HL-60/S4 (cell line): ENCODE data around the gene BSDC1.
"Not testable (repeated sequence)": the region's sequence is repeated elsewhere in the genome, so short reads cannot be mapped to it uniquely, and the experiment has no call there.

Experiments used
- in situ Hi-C: fragments of 300-500 bp; cut with MboI; formaldehyde crosslinking; loops from 2 replicates; pipeline ENCODE4 v1.14.3; 2022; ENCODE audit warnings: low sequenced_read_pairs

Gene BSDC1

DNA sequence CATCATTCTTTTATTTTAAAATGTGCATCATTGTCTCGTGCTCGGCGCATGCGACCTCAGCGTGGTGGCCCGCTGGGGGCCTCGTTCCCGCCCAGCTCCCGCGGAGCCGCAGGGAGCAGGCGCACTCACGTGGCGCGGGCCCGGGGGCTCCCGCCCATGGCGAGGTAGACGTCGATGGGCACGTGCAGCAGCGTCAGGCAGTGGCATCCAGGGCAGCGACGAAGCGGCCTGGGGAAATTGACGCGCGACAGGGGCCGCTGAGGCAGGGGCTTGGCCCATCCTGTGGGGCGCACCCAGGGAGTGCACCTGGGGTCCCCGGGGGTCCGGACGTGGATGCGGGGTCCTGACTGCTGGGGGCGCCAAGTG lies 33.0 kb downstream of the BSDC1 start:
- in situ Hi-C loops: no loop called here

DNA sequence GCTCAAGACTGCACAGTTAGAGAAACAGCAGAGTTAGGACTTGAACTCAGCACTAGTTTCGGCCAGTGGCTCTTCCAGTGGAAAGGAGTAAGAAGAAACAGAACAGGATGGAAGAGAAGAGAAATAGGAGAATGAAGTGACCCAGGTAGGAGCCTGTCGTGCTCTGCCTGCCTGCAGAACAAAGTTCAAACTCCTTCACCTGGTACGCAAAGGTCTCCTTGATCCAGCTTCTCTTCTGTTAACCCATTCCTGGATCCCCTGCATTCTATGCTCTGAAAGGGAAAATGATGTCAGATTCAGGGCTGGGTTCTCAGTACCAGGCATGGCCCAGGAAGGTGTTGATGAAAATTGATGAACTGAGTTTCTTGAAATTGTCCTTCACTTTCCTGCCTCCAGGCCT lies 35.8 kb downstream of the BSDC1 start:
- in situ Hi-C loops: no loop called here

DNA sequence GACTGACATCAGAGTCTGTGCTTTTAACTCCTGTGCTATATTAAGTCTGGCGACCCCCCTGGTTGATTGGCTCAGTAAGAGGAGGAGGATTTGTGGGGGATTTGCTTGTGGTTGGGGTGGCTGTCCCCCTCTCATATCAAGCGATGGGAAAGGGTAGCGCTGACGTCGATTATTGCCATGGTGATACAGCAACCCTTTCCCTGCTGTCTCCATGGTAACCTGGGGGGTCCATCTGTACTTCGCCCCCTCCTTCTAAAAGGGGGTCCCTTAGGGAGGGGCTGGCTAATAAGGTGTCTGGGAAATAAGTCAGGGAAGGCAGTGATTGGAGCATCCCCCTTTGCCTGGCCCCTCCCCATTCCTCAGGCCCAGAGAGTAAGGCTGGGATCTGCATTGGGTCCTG lies 36.6 kb downstream of the BSDC1 start:
- in situ Hi-C loops: no loop called here

DNA sequence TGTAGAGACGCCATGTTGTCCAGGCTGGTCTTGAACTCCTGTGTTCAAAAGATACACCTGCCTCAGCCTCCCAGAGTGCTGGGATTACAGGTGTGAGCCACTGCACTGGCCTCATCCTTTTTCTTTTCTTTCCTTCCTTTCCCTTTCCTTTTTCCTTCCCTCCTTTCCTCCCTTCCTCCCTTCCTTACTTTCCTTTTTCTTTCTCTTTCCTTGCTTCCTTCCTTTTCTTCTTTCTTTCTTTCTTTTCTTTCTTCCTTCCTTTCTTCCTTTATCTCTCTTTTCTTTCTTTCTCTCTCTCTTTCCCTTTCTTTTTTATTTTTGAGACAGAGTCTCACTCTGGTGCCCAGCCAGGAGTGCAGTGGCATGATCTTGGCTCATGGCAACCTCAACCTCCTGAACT lies 37.8 kb downstream of the BSDC1 start:
- in situ Hi-C loops: no loop called here

DNA sequence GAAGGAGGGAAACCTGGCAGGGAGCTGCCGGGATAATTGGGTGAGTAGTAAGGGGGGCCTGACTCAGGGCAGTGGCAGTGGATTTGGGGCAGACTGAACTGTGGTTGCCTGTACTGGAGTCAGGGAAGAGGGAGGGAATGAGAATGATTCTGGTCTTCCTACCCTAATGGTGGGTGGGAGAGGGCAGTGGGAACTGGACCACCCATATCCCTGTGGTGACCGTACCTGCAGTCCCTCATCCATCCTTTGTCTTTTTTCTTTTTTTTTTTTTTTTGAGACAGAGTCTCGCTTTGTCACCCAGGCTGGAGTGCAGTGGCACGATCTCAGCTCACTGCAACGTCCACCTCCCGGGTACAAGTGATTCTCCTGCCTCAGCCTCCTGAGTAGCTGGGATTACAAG lies 38.5 kb downstream of the BSDC1 start:
- in situ Hi-C loops: not testable (repeated sequence)

DNA sequence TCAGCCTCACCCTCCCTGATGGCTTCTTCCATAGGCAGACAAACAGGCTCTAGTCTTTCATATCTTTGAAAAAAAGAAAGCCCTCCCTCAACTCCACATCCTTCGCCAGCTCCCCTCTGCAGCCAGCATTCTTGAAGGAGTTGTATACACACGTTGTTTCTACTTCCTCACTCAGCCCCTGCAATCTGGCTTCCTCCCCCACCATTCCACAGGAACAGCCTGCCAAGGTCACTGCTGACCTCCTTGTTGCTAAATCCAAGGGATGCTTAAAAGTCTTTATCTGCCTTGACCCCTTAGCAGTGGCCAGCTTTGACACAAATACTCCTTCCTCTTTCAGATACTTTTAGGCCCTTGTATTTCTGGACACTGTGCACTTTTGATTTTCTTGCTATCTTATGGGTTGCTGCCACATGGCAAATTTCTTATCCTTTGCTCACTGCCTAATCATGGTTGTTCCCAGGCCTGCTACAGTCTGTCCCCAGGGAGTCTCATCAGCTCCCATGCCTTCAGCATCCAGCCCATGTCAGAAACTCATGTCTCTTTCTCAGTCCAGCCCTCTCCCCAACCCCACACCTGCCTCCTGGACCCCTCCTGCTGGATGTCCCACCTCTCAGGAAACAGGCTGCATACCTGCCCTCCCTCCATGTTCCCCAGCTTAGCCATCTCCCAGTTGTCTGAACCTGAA lies 40.2 kb downstream of the BSDC1 start:
- in situ Hi-C loops: no loop called here

DNA sequence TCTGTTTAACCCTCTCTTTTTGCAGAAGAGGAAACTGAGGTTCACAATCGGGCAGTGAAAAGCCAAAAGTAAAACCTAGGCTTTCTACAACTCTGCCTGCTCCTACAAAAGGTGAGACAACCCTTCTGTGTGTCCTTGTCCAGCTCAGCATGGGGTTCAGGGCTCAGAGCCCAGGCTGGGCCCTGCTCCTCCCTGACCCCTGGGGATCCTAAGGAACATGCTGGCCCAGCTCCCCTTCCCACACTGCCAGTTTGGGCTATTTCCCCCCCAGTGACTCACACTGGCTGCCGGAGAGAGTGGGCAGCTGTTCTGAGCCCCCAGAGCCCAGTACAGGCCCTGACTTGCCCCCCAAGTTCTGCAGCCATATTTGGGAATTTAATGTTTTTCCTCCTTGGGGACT lies 40.8 kb downstream of the BSDC1 start:
- in situ Hi-C loops: no loop called here

DNA sequence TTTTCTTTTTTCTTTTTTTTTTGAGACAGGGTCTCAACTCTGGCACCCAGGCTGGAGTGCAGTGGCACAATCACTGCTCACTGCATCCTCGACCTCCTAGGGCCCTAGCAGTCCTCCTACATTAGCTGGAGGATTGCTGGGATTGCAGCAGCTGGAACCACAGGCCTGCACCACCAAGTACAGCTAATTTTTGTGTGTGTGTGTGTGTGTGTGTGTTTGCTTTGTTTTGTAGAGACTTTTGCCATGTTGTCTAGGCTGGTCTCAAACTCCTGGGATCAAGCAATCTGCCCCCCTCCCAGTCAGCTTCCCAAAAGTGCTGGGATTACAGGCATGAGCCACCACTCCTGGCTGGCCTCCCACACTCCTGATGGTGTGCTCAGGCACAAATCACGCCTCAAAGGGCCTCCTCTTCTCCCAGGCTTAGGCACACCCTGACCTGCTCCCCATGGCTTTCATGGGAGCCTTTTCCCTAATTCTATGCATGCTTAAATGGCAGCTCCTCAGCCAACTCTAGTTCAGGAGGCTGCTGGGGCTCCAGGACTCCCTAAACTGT lies 41.3 kb downstream of the BSDC1 start:
- in situ Hi-C loops: no loop called here

DNA sequence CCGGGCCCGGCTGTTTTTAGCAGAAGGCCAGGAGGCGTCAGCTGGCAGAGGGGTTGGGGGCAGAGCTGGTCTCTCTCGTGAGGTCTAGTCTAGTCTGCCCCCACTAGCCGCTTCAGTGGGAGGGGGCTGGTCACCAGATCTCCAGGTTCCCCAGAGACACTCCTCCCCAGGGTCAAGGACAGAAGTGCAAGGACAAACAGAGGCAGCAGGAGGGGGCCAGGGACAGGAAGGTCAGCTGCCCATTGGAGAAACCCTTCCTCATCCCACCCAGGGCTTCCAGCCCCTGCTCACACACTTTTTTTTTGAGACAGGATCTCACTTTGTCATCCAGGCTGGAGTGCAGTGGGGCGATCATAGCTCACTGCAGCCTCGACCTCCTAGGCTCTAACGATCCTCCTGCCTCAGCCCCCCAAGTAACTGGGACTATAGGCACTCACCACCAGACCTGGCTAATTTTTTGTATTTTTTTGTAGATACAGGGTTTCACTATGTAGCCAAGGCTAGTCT lies 41.9 kb downstream of the BSDC1 start:
- in situ Hi-C loops: no loop called here

DNA sequence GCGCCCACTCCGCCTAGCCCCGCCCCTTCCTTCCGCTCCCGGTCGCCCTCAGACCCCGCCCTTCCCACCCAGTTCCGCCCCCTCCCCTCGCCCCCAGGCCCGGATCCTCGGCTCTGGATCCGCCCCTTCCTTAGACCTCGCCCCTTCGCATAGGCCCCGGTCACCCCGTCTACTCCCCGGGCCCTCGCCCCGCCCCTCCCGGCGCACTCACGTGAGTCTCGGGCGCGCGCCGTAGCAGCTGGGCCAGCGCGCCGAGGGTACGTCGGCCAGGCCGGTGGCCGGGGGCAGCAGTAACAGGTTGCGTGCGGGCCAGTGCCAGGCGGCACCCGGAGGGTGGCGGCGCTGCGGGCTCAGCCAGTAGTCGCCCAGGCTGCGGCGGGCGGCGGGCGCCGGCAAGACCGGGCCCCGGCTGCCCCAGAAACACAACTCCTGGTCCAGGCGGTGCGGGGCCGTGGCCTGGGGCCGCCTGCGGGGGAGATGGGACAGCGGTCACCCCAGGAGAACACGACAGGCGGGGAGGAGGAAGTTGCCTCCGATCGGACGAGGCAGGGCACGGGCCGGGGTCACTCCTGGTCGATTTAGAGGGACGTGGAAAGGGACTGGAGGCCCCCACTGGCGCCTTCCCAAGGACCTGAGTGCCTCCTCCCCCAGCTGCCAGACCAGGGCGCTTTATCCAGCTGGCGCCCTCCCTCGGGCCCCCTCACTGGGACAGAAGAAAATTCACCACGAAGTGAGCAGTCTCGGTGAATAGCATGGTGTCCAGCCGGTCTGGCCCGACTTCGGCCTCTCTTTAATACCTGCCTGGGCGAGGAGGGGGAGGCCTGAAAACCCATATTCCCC lies 42.6 kb downstream of the BSDC1 start:
- in situ Hi-C loops: no loop called here

DNA sequence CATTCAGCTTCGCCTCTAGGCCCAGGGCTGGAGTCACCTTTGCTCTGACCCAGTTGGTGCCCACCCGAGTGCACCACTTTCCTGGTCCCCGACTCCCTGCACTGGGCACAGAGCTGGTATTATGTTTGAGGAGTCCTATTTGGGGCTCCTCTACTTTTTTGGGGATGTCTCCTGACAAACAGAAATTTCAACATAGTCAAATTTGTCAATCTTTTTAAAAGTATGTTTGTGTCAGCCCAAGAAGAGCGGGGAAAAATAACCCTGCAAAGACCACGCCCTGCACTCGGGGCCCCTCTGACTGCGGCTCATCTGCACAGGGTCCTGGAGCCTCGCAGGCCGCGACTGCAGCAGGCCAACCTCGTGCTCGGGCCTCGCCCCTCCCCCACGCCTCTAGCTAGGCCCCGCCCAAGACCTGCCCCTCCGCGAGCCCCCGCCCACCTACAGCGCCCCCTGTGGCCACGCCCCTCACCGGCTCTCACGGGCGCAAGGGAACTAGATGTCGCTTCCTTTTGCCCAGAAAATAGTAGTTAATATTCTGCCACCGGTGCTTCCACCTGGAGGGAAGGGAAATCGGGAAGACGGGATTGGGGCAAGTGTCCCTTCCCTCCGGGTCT lies 43.3 kb downstream of the BSDC1 start:
- in situ Hi-C loops: no loop called here

DNA sequence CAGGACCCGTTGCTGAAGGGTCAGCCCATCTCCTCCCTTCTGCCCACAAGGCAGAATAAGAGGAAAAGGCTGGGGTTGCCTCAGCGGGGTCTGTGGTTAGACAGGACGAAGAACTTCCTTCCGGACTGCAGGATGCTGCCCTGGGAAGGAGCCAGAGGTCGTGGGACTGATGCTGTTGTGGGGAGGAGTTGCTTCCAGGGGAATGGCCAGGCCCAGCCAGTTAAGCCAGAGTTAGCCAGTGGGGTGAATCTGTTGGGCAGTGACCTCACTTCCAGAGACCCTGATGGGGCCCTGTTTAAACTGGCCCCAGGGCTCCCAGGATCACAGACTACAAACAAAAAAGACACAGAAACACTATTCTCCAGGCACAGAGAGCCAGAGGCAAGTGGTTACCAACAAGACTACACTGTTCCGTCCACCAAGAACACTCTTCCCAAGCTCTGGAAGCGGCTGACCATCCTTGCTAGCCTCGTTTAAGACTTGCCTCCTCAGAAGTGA lies 45.0 kb downstream of the BSDC1 start:
- in situ Hi-C loops: no loop called here

DNA sequence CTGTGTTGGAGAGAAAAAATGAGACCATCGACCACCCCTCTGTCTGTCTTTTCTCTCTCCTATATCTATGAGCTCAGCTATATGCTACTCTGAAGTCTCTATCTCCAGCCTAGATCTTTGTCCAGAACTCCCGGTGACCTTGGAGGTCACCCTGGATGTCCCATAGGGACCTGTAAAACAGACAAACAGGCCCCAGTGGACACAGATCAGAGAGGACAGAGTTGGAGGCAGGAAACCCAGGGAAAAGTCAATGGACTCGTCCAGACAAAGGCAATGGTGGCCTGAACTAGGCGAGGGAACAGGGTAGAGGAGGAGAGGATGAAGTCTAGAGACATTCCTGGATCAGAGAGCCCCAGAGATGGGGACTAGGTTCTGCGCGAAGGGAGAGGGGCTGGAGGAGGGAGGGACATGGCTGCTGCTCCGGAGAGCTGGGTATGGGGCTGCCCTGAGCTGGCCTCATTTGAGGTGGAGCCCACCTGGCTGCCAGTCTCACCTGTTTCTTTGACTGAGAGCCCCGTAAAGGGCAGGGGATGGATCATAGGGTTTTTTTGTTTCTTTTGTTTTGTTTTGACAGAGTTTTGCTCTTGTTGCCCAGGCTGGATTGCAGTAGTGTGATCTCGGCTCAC lies 47.6 kb downstream of the BSDC1 start:
- in situ Hi-C loops: no loop called here

DNA sequence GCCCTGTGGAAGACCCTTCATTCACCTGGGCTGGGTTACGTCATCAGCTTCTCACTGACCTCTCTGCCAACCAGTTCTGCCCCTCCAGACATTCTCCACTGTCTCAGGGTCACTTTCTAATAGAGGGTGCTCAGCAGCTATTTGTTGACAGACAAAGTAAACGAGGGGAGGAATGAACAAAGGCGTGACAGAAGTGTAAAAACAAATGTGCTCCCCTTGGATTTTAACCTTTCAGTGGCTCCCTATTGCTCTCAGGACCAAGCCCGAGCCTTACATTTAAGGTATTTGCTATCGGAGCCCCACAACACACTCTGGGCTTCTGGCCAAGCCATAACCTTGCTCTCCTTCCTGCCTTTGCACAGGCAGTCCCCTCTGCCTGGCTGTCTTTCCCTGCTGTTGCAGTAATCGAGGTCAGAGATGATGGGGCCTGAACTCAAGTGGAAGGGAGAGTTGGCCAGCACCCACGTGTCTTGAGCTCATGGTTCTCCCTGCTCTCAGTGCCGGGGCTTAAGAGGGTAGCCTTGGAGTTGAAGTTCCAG lies 48.9 kb downstream of the BSDC1 start:
- in situ Hi-C loops: no loop called here

DNA sequence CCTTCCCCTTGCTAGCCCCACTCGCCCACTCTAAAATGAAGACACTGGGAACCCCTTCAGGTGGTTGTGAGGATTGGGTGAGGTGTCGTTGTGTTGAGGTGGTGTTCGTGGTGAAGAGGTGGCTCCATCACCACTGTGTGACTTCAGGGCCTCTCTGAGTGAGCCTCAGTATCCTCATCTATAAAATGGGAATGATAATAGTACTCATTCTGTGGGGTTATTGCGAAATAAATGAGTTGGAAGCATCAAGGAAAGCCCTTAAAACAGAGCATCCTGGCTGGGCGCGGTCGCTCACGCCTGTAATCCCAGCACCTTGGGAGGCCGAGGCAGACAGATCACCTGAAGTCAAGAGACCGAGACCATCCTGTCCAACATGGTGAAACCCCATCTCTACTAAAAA lies 51.5 kb downstream of the BSDC1 start:
- in situ Hi-C loops: no loop called here

DNA sequence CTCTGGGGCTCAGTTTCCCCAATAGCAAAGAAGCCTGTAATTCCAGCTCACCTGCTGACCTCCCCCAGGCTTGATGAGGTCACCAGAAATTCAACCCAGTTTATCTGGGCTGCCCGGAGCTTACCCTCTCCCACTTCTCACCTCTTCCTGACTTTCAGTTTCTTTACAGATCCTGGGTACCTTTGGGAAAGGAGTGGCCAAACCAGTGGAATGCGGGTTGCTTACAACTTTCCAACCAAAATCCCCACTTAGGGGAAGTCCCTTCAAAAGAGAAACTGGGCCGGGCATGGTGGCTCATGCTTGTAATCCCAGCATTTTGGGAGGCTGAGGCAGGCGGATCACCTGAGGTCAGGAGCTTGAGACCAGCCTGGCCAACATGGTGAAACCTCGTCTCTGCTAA lies 52.3 kb downstream of the BSDC1 start:
- in situ Hi-C loops: no loop called here

DNA sequence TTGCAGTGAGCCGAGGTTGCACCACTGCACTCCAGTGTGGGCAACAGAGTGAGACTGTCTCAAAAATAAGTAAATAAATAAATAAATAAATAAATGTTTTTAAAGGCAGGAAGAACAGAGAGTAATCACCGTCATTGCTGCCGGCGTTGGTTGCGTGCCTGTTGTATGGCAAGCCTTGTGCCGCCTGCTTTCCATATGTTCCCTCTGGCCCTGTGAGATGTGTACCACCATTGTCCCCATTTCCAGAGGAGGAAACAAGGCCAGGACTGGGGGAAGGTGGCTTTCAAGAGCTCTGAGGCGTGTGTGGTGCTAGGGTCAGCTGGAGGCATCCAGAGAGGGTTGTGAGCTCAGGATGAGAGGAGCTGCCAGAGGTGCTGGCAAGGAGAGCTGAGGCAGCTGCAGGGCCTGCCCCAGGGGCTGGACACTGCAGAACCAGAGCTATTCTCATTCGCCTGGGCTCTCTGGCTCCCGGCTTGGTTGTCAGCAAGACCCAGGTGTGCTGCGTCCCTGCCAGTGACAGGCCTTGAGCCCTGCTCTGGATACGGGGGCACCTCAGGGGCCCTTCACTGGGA lies 53.0 kb downstream of the BSDC1 start:
- in situ Hi-C loops: no loop called here

DNA sequence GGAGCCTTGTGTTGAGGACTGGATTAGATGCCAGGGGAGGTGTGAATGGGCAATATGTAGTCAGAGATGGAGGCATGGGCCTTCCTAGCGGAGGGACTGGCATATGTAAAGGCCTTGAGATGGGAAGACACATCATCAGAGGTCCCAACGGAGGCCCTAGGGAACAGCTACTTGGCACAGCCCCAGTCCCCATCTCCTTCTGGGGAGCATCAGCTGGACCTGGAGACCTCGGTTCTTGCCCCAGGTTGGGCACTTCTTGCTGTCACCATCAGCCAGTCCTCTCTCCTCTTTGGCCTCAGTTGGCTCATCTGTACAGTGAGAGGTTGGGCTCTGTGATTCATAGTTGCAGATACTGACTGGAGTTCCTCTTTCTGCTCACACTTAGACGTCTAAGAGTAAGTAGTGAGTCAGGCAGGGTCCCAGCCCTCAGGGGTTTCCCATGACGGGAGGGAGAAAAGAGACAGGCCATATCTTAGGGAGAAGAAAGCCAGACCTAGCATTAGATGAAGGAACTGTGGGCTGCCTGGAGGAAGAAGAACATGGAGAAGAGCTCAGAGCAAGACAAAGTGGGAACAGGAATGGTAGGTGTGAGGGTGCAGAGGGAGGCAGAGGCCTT lies 54.8 kb downstream of the BSDC1 start:
- in situ Hi-C loops: no loop called here

DNA sequence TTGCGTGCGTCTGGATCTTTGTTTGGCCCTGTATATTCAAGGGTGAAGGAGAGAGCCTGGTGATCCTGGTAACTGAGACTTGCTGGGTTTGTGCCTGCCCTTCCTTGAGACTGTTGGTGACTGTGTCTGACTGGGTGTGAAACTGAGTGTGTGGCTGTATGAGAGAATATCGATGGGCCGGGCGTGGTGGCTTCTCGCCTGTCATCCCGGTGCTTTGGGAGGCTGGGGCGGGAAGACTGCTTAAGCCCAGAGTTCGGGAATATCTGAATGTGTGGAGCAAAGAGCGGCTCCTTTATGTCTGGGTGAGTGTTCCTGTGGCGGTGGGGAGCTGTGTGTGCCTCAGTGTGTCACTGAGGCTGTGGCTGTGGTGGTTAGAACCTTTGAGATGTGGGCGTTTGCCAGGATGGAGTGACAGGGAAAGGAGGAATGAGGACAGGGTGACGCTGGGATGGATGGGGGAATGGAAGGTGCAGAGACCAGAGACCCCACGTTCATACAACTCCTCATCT lies 55.5 kb downstream of the BSDC1 start:
- in situ Hi-C loops: no loop called here
